HepG2 (cell line): ENCODE data around the gene ABTB2.

Experiments
- MYPOP ChIP-seq: sonication (generic); formaldehyde crosslinking; IDR thresholded peaks from 2 replicates; pipeline ENCODE4 v1.8.1; 2023; ENCODE audit warnings: mild to moderate bottlenecking, moderate library complexity, missing genetic modification reagents
- PREB ChIP-seq: sonication (generic); formaldehyde crosslinking; IDR thresholded peaks from 2 replicates; pipeline ENCODE4 v1.4.0; 2020; ENCODE audit warnings: missing genetic modification reagents
- ZBTB43 ChIP-seq: sonication (generic); formaldehyde crosslinking; conservative IDR thresholded peaks from 2 replicates; pipeline ENCODE4 v1.4.0; 2020; ENCODE audit warnings: missing genetic modification reagents
- ZNF282 ChIP-seq: fragments of 450-650 bp; IDR thresholded peaks from 2 replicates; pipeline ENCODE4 v1.6.1; 2018; ENCODE audit not compliant: partially characterized antibody
- ZNF546 ChIP-seq: sonication (generic); formaldehyde crosslinking; conservative IDR thresholded peaks from 2 replicates; pipeline ENCODE4 v1.8.1; 2023; ENCODE audit warnings: mild to moderate bottlenecking, missing genetic modification reagents

- TF ChIP-seq ZNF282, result no peak
- TF ChIP-seq MYPOP, result no peak
- no peak for TF ChIP-seq ZBTB43 (CRISPR knock-in tag)
- no peak for TF ChIP-seq PREB (CRISPR knock-in tag)
- no peak for TF ChIP-seq ZNF546 (CRISPR knock-in tag)
These were observed 101.2 kb downstream of the ABTB2 start for GRCh38 chr11:34256626-34257025.
